PC-3 (cell line): Measurements from ENCODE around the gene ABHD16A. TPM values are rescaled to one million over a fixed set of nuclear protein-coding genes. Genes with fewer than 3 reads are reported as not detected.
A peak's percentile ranks its signal among the peaks of the same experiment; 100 is the strongest.

ENCODE experiments used
- ATAC-seq: fragments of 200-7000 bp; cut with Tn5 transposase; 2 replicates; pipeline ENCODE4 v1.9.1; 2020; ENCODE audit warnings: mild to moderate bottlenecking, moderate library complexity
- BruUV-seq: library from RNA; stranded (reverse); fragments of 400-500 nt; replicated peaks from 2 replicates; lab custom pipeline; 2021; lab: Mats Ljungman, UMichigan
- CTCF ChIA-PET: fragments of 300-600 bp; sonication (Branson Sonifier 250); formaldehyde crosslinking; loops from one replicate; lab custom pipeline; 2022; ENCODE audit warnings: antibody characterized with exemption; lab: Charles Lee
- POLR2A ChIA-PET: fragments of 300-600 bp; sonication (Branson Sonifier 250); formaldehyde crosslinking; loops from one replicate; lab custom pipeline; 2022; ENCODE audit warnings: antibody characterized with exemption; ENCODE audit not compliant: unreplicated experiment; lab: Charles Lee
- DNase-seq: peaks from one replicate; pipeline ENCODE4 v3.0.0-alpha.2; 2015
- H2AFZ ChIP-seq: fragments of 300-600 bp; sonication (generic); 2 replicates; pipeline ENCODE4 v1.6.0; 2016; ENCODE audit warnings: antibody characterized with exemption, low read length
- H3F3A ChIP-seq: fragments of 300-600 bp; sonication (generic); one replicate; pipeline ENCODE4 v1.6.0; 2017; ENCODE audit warnings: antibody characterized with exemption, low read length, control low read depth, mild to moderate bottlenecking; ENCODE audit not compliant: unreplicated experiment
- H3K27ac ChIP-seq: fragments of 300-600 bp; sonication (generic); 2 replicates; pipeline ENCODE4 v1.5.1; 2016; ENCODE audit warnings: mild to moderate bottlenecking, low read length
- H3K27me3 ChIP-seq: fragments of 300-600 bp; sonication (generic); 2 replicates; pipeline ENCODE4 v1.6.1; 2016; ENCODE audit warnings: low read length, mixed read lengths
- H3K36me3 ChIP-seq: fragments of 300-600 bp; sonication (generic); 2 replicates; pipeline ENCODE4 v1.6.1; 2016; ENCODE audit warnings: low read depth, mixed run types, low read length, mixed read lengths
- H3K4me1 ChIP-seq: fragments of 300-600 bp; sonication (generic); 2 replicates; pipeline ENCODE4 v1.5.1; 2016; ENCODE audit warnings: low read length; ENCODE audit not compliant: insufficient read depth
- H3K4me2 ChIP-seq: fragments of 300-600 bp; sonication (generic); 2 replicates; pipeline ENCODE4 v1.6.0; 2016; ENCODE audit warnings: low read length
- H3K4me3 ChIP-seq: fragments of 300-600 bp; sonication (generic); 2 replicates; pipeline ENCODE4 v1.5.1; 2016; ENCODE audit warnings: mild to moderate bottlenecking, low read length, mixed read lengths
- H3K79me2 ChIP-seq: fragments of 300-600 bp; sonication (generic); 2 replicates; pipeline ENCODE4 v1.6.1; 2017; ENCODE audit warnings: low read length, mixed read lengths
- H3K9ac ChIP-seq: fragments of 300-600 bp; sonication (generic); 2 replicates; pipeline ENCODE4 v1.6.0; 2016; ENCODE audit warnings: mild to moderate bottlenecking, low read length
- H3K9me2 ChIP-seq: fragments of 300-600 bp; sonication (generic); replicated peaks from 2 replicates; pipeline ENCODE4 v1.6.1; 2016; ENCODE audit warnings: mixed run types, low read length, mixed read lengths
- H3K9me3 ChIP-seq: fragments of 300-600 bp; sonication (generic); 2 replicates; pipeline ENCODE4 v1.6.1; 2016; ENCODE audit warnings: low read length, mixed read lengths
- H4K20me1 ChIP-seq: fragments of 300-600 bp; sonication (generic); 2 replicates; pipeline ENCODE4 v1.6.1; 2016; ENCODE audit warnings: low read length, mixed read lengths
- CTCF ChIP-seq: fragments of 300-600 bp; sonication (generic); conservative IDR thresholded peaks from 2 replicates; pipeline ENCODE4 v1.5.1; 2017; ENCODE audit warnings: antibody characterized with exemption, low read depth, mild to moderate bottlenecking, low read length
- EZH2 ChIP-seq: fragments of 300-600 bp; sonication (generic); IDR thresholded peaks from one replicate; pipeline ENCODE4 v1.6.1; 2017; ENCODE audit warnings: antibody characterized with exemption, mild to moderate bottlenecking, low read length; ENCODE audit not compliant: unreplicated experiment
- EZH2phosphoT487 ChIP-seq: fragments of 300-600 bp; sonication (generic); IDR thresholded peaks from 2 replicates; pipeline ENCODE4 v1.6.1; 2018; ENCODE audit warnings: mild to moderate bottlenecking, antibody characterized with exemption, low read length, borderline replicate concordance
- intact Hi-C: fragments of 100-400 bp; cut with micrococcal nuclease; formaldehyde crosslinking; loops from 2 replicates; pipeline ENCODE4 v1.9.0; 2023
- total RNA-seq: library from RNA; depleted of rRNA; stranded (reverse); fragments of >200 nt; gene quantifications from 2 replicates; pipeline ENCODE4 v1.2.3, GENCODE V29; 2014

The ABHD16A gene
- total RNA-seq, 1 experiment from 2014 or later, result 52.0 TPM

- ChIA-PET POLR2A (no interaction called here), CTCF (no interaction called here)
- Histone ChIP-seq H3K4me1 (no peaks in the 10 kb centered on the region), H2AFZ (no peak overlapping the region), H3F3A (no peaks in the 10 kb centered on the region), H3K36me3 (peaks cover 53% of the 10 kb centered on the region), H3K9me2 (no peaks in the 10 kb centered on the region), H3K9me3 (no peaks in the 10 kb centered on the region), H3K27me3 (no peaks in the 10 kb centered on the region), H3K9ac (no peak overlapping the region), H3K27ac (no peak overlapping the region), H3K4me2 (no peak overlapping the region), H3K79me2 (peaks cover 15% of the 10 kb centered on the region), H3K4me3 (no peak overlapping the region), H4K20me1 (no peaks in the 10 kb centered on the region; the same call in 1 of the 2 replicates)
- DNase-seq (no peak), ATAC-seq (no peak)
- intact Hi-C loops, result no loop called here
- TF ChIP-seq CTCF (no peak), EZH2phosphoT487 (no peak), EZH2 (no peak)
- no TSS peak for BruUV-seq
Measured at GRCh38 chr6:31645325-31645724, 57.8 kb downstream of the ABHD16A start.

DNA sequence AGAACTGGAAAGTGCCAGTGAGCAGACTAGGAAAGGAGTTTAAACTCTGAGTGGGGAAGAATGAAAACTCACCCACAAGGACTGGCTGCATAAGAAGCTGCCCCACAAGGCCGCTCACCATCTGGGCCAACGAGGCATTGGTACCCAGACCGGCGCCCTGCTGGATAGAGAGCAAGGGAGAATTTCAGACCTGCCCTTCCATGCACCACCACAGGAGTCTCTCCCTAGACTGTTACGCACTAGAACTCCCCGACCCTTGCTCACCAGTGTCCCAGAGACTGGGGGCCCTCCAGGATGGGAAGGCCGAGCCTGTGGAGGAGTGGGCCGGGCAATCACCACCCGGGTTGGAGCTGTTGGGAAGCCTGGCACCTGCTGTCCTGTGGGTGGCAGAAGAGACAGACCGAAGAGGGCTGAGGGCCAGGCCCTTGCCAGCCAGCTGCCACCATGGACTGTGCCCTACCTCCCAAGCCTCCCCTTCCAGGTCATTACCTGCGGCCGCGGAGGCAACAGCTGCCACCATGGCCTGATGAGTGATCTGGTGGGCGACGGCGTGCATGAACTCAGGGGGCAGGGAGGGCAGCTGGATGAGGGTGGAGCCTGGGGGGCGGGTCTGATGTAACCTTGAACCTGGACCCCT is 59.2 kb downstream of the ABHD16A start:
- no TSS peak for BruUV-seq
- POLR2A ChIA-PET, result interaction anchor here (0.6 kb wide), 2 partner anchors 8 to 74 kb away, joined by 3 to 14 read pairs; partner anchors contain the start of gene BAG6
- ATAC-seq, result no peak; the same call in 1 of the 2 replicates

More for the DNA sequence above, 59.2 kb downstream of the ABHD16A start:
- no peaks in the 10 kb centered on the region for H3K4me1 ChIP-seq
- no peaks in the 10 kb centered on the region for H3K9me2 ChIP-seq
- intact Hi-C loops, result no loop called here
- no peaks in the 10 kb centered on the region for H4K20me1 ChIP-seq
- peaks cover 7% of the 10 kb centered on the region for H3F3A ChIP-seq
- peaks cover 44% of the 10 kb centered on the region for H3K36me3 ChIP-seq
- H3K27me3 ChIP-seq, result no peaks in the 10 kb centered on the region
- peaks cover 2% of the 10 kb centered on the region for H3K79me2 ChIP-seq
- no peak overlapping the region for H3K4me3 ChIP-seq
- no peak for TF ChIP-seq EZH2
- 0 out of 2 replicates have a peak, but pooled peaks have one; percentile 11 for TF ChIP-seq CTCF
- H3K27ac ChIP-seq, result no peak overlapping the region
- CTCF ChIA-PET, result no interaction called here
- no peaks in the 10 kb centered on the region for H3K9me3 ChIP-seq
- H2AFZ ChIP-seq, result no peak overlapping the region
- no peak for DNase-seq
- no peak overlapping the region for H3K4me2 ChIP-seq
- H3K9ac ChIP-seq, result no peak overlapping the region
